ENCODE results near the gene TIMP1. TPM values are rescaled to one million over a fixed set of nuclear protein-coding genes. Genes with fewer than 3 reads are reported as not detected.
A peak's percentile ranks its signal among the peaks of the same experiment; 100 is the strongest.

The TIMP1 gene
- total and polyA plus RNA-seq, 2 of the 13 experiments (the other 11 are each of a cell fraction or from before 2014, with no cell fraction given) = 12.3 to 45.8 TPM

DNA sequence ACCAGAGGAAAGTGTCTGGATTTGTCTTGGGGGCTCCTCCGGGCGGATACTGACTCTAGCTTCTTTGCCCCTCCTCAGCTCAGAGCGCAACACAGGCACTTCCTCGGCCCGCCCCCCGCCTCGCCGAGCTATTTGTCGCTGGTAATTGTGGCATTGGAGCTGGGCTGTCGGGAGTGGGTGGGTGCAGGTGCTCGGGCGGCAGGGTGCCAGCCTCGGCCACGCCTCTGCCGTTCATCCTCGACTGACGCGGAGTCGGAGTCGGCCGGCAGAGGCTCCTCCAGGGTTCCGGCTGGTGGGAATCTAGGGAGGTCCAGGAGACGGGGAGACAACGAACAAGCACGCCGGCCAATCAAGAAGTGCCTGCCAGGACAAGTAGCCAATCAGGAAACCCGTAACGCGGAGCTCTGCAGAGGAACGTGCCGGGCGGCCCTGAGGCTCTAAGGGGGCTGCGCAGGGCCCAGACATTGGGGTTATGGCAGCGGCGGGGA is 41.3 kb downstream of the TIMP1 start:
- in situ Hi-C loops (cut with HindIII; ENCODE audit: extremely low pct_ligation_motif_present, low pct_unique_long_range_greater_than_20kb) = no loop called here
- no peak overlapping the region for H3K9ac ChIP-seq (ENCODE audit: insufficient read depth, low read depth, low read length)
- CTCF ChIA-PET (ENCODE audit: low intra/inter-chr PET ratio, low total read pairs) = no interaction called here
- BruUV-seq (replicated peaks) = no TSS peak
- H3K79me2 ChIP-seq (ENCODE audit: insufficient read depth, low read length) = no peaks in the 10 kb centered on the region
- H4K20me1 ChIP-seq (ENCODE audit: insufficient read depth, low read length) = no peaks in the 10 kb centered on the region
- peaks cover 0 to 13% of the 10 kb centered on the region in 2 experiments; a peak in 1 of 5 replicates for H3K27me3 ChIP-seq (ENCODE audit: control insufficient read depth in 1 of 2, insufficient read depth in 2 of 2, low read length in 2 of 2)
- H3K36me3 ChIP-seq (replicated peaks in 1 of 2; ENCODE audit: control insufficient read depth in 1 of 2, insufficient read depth in 2 of 2, low read length in 2 of 2) = no peaks in the 10 kb centered on the region
- H3K9me3 ChIP-seq (ENCODE audit: low read length) = no peaks in the 10 kb centered on the region
- peak overlapping the region in 1 of 3 experiments; percentile 37; a peak in 1 of 6 replicates for H3K4me3 ChIP-seq (replicated peaks in 1 of 3; ENCODE audit: insufficient read depth in 1 of 3, low read depth in 2 of 3, low read length in 3 of 3)
- H2AFZ ChIP-seq (ENCODE audit: low read length) = no peak overlapping the region
- peak overlapping the region; percentile 53 for H3K4me2 ChIP-seq (ENCODE audit: low read depth, low read length)
- WGBS (ENCODE audit: low lambda C conversion rate) = 19% methylated on average over 3 of the region's 35 CpGs
- intact Hi-C loops (cut with micrococcal nuclease; ENCODE audit: unreplicated experiment) = no loop called here
- peak; percentile 81 for ATAC-seq
- H3K4me1 ChIP-seq (ENCODE audit: insufficient read depth, low read length) = no peaks in the 10 kb centered on the region
- H3K27ac ChIP-seq (ENCODE audit: extremely low read length, insufficient read depth, low read length) = no peak overlapping the region
- POLR2A ChIA-PET = no interaction called here
- DNase-seq (ENCODE audit: low spot score) = peak; percentile 29
- no peak for FAIRE-seq
- TF ChIP-seq ARNT2 (CRISPR knock-in tag; IDR thresholded peaks at IDR 0.05; ENCODE audit: low read depth) (no peak), ZBTB3 (CRISPR knock-in tag; IDR thresholded peaks at IDR 0.05; ENCODE audit: borderline replicate concordance, low read depth) (no peak), KDM6A (CRISPR knock-in tag; IDR thresholded peaks at IDR 0.05; ENCODE audit: low read depth) (no peak), RXRA (CRISPR knock-in tag; IDR thresholded peaks at IDR 0.05) (no peak), MED8 (CRISPR knock-in tag; IDR thresholded peaks at IDR 0.05; ENCODE audit: insufficient replicate concordance) (no peak), HNF4G (IDR thresholded peaks at IDR 0.05; ENCODE audit: borderline replicate concordance, low read depth, low read length) (no peak), HNF4G (CRISPR knock-in tag; IDR thresholded peaks at IDR 0.05; ENCODE audit: borderline replicate concordance, low read depth) (no peak), ZNF281 (CRISPR knock-in tag; IDR thresholded peaks at IDR 0.05; ENCODE audit: borderline replicate concordance) (no peak), NFYB (CRISPR knock-in tag; IDR thresholded peaks at IDR 0.05) (peak; percentile 75), GMEB1 (CRISPR knock-in tag; IDR thresholded peaks at IDR 0.05; ENCODE audit: borderline replicate concordance) (no peak), EP300 (IDR thresholded peaks at IDR 0.05; ENCODE audit: low read depth in 2 of 2, low read length in 2 of 2) (no peak), EP300 (CRISPR knock-in tag; IDR thresholded peaks at IDR 0.05; ENCODE audit: borderline replicate concordance) (no peak), SP2 (CRISPR knock-in tag; IDR thresholded peaks at IDR 0.05) (peak; percentile 50; the same call in 1 of the 2 replicates)
- TF ChIP-seq, protein P1, sequence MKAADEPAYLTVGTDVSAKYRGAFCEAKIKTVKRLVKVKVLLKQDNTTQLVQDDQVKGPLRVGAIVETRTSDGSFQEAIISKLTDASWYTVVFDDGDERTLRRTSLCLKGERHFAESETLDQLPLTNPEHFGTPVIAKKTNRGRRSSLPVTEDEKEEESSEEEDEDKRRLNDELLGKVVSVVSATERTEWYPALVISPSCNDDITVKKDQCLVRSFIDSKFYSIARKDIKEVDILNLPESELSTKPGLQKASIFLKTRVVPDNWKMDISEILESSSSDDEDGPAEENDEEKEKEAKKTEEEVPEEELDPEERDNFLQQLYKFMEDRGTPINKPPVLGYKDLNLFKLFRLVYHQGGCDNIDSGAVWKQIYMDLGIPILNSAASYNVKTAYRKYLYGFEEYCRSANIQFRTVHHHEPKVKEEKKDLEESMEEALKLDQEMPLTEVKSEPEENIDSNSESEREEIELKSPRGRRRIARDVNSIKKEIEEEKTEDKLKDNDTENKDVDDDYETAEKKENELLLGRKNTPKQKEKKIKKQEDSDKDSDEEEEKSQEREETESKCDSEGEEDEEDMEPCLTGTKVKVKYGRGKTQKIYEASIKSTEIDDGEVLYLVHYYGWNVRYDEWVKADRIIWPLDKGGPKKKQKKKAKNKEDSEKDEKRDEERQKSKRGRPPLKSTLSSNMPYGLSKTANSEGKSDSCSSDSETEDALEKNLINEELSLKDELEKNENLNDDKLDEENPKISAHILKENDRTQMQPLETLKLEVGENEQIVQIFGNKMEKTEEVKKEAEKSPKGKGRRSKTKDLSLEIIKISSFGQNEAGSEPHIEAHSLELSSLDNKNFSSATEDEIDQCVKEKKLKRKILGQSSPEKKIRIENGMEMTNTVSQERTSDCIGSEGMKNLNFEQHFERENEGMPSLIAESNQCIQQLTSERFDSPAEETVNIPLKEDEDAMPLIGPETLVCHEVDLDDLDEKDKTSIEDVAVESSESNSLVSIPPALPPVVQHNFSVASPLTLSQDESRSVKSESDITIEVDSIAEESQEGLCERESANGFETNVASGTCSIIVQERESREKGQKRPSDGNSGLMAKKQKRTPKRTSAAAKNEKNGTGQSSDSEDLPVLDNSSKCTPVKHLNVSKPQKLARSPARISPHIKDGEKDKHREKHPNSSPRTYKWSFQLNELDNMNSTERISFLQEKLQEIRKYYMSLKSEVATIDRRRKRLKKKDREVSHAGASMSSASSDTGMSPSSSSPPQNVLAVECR (CRISPR knock-in tag; IDR thresholded peaks at IDR 0.05; ENCODE audit: borderline replicate concordance) = 0 out of 2 replicates have a peak, but pooled peaks have one; percentile 17

Measured in HepG2 (cell line).